Vagina (tissue), 2 donors: ENCODE data around the gene P2RY11. TPM values are rescaled to one million over a fixed set of nuclear protein-coding genes. Genes with fewer than 3 reads are reported as not detected.

Experiments
- DNase-seq, 2 donors: peaks; one replicate each; pipeline ENCODE4 v3.0.0-alpha.2; 2017; ENCODE audit errors: extremely low spot score in 2 of 2
- H3K27ac ChIP-seq: fragments of 200-600 bp; sonication (generic); one replicate; pipeline ENCODE4 v1.5.1; 2019
- H3K27me3 ChIP-seq: fragments of 200-600 bp; sonication (generic); one replicate; pipeline ENCODE4 v1.5.1; 2019
- H3K36me3 ChIP-seq, 2 donors: fragments of 200-600 bp; sonication (generic); one replicate each; pipeline ENCODE4 v1.5.1; 2017 to 2019
- H3K4me1 ChIP-seq: fragments of 200-600 bp; sonication (generic); one replicate; pipeline ENCODE4 v1.5.1; 2019
- H3K4me3 ChIP-seq, 2 donors: fragments of 200-600 bp; sonication (generic); 1 replicate in 1 of 2; 2 replicates in 1 of 2; pipeline ENCODE4 v1.5.1; 2016 to 2019
- H3K9me3 ChIP-seq: fragments of 200-600 bp; sonication (generic); one replicate; pipeline ENCODE4 v1.5.1; 2019
- CTCF ChIP-seq, 3 experiments: fragments of 450-650 bp in 2 of 3; fragments of 200-600 bp in 1 of 3; sonication (generic) in 1 of 3; IDR thresholded peaks; one replicate each; pipeline ENCODE4 v1.5.1; 2017 to 2019; ENCODE audit warnings: antibody characterized with exemption in 3 of 3, mild to moderate bottlenecking in 2 of 3, moderate library complexity in 2 of 3
- POLR2A ChIP-seq, 2 donors: fragments of 450-650 bp; IDR thresholded peaks; one replicate each; pipeline ENCODE4 v1.6.1; 2017; ENCODE audit warnings: antibody characterized with exemption in 2 of 2, mild to moderate bottlenecking in 2 of 2, moderate library complexity in 2 of 2
- POLR2AphosphoS5 ChIP-seq, 2 donors: sonication (generic); formaldehyde crosslinking; IDR thresholded peaks; one replicate each; pipeline ENCODE4 v1.9.0; 2017; ENCODE audit warnings: antibody characterized with exemption in 2 of 2, mild to moderate bottlenecking in 2 of 2, low read depth in 1 of 2; ENCODE audit not compliant: insufficient read depth in 1 of 2
- intact Hi-C: fragments of 100-400 bp; cut with DNase I; formaldehyde crosslinking; loops from one replicate; pipeline ENCODE4 v1.15.1; 2023
- total RNA-seq: library from RNA; depleted of rRNA; stranded (reverse); fragments of >200 nt; gene quantifications from one replicate; pipeline ENCODE4 v1.2.3, GENCODE V29; 2016

P2RY11 gene
- total RNA-seq, 1 donor from 2014 or later = 9.1 TPM

- DNase-seq = no peak
- Histone ChIP-seq H3K27ac (no peak overlapping the region), H3K27me3 (no peaks in the 10 kb centered on the region), H3K4me3 (no peak overlapping the region), H3K36me3 (peaks cover 0 to 14% of the 10 kb centered on the region in 2 donors), H3K9me3 (no peaks in the 10 kb centered on the region), H3K4me1 (peaks cover 11% of the 10 kb centered on the region)
- intact Hi-C loops = no loop called here
- TF ChIP-seq POLR2A (IDR thresholded peaks at IDR 0.05) = no peak
These were observed 19.4 kb upstream of the P2RY11 start for GRCh38 chr19:10091895-10092641.

GRCh38 chr19:10092648-10093294 is 18.7 kb upstream of the P2RY11 start:
- no peaks in the 10 kb centered on the region for H3K9me3 ChIP-seq
- peaks cover 8% of the 10 kb centered on the region for H3K4me1 ChIP-seq
- TF ChIP-seq POLR2A (IDR thresholded peaks at IDR 0.05) (no peak), CTCF (IDR thresholded peaks at IDR 0.05) (no peak), POLR2AphosphoS5 (IDR thresholded peaks at IDR 0.05; ENCODE audit: insufficient read depth in 1 of 2, low read depth in 1 of 2) (no peak)
- no peak overlapping the region for H3K27ac ChIP-seq
- no peaks in the 10 kb centered on the region for H3K27me3 ChIP-seq
- H3K36me3 ChIP-seq = peaks cover 0 to 14% of the 10 kb centered on the region in 2 donors
- DNase-seq = no peak
- H3K4me3 ChIP-seq = no peak overlapping the region
- intact Hi-C loops = no loop called here

GRCh38 chr19:10093295-10094186 is 18.0 kb upstream of the P2RY11 start:
- peaks cover 8% of the 10 kb centered on the region for H3K4me1 ChIP-seq
- DNase-seq = no peak
- TF ChIP-seq POLR2AphosphoS5 (IDR thresholded peaks at IDR 0.05; ENCODE audit: insufficient read depth in 1 of 2, low read depth in 1 of 2) = peak in 1 of 2 donors; percentile 26
- TF ChIP-seq CTCF (IDR thresholded peaks at IDR 0.05) = no peak
- TF ChIP-seq POLR2A (IDR thresholded peaks at IDR 0.05) = no peak
- no peaks in the 10 kb centered on the region for H3K9me3 ChIP-seq
- H3K4me3 ChIP-seq = no peak overlapping the region
- no peak overlapping the region for H3K27ac ChIP-seq
- no peaks in the 10 kb centered on the region for H3K27me3 ChIP-seq
- H3K36me3 ChIP-seq = peaks cover 0 to 14% of the 10 kb centered on the region in 2 donors
- intact Hi-C loops = no loop called here

- peak overlapping the region; percentile 18 to 72 for H3K4me3 ChIP-seq
These were observed 15.9 kb upstream of the P2RY11 start for GRCh38 chr19:10095622-10095947.

More at GRCh38 chr19:10095622-10095947, 15.9 kb upstream of the P2RY11 start:
- intact Hi-C loops = no loop called here
- no peak for DNase-seq
- H3K9me3 ChIP-seq = no peaks in the 10 kb centered on the region
- no peaks in the 10 kb centered on the region for H3K27me3 ChIP-seq
- peaks cover 0 to 9% of the 10 kb centered on the region in 2 donors for H3K36me3 ChIP-seq
- H3K27ac ChIP-seq = peak overlapping the region; percentile 66
- TF ChIP-seq CTCF (IDR thresholded peaks at IDR 0.05) = no peak
- TF ChIP-seq POLR2A (IDR thresholded peaks at IDR 0.05) = no peak
- TF ChIP-seq POLR2AphosphoS5 (IDR thresholded peaks at IDR 0.05; ENCODE audit: insufficient read depth in 1 of 2, low read depth in 1 of 2) = no peak
- H3K4me1 ChIP-seq = peaks cover 8% of the 10 kb centered on the region
